Esophagus squamous epithelium (tissue), 5 donors: ENCODE measurements around the gene KLHL17. TPM values are rescaled to one million over a fixed set of nuclear protein-coding genes. Genes with fewer than 3 reads are reported as not detected.
A peak's percentile ranks its signal among the peaks of the same experiment; 100 is the strongest.

Source experiments
- DNase-seq: peaks from one replicate; lab custom pipeline; 2025; lab: John Stamatoyannopoulos, UW
- H3K27ac ChIP-seq, 4 donors: fragments of 200-600 bp; sonication (generic); one replicate each; pipeline ENCODE4 v1.5.1; 2016 to 2019; ENCODE audit warnings: mild to moderate bottlenecking in 1 of 4
- H3K27me3 ChIP-seq, 4 donors: fragments of 200-600 bp; sonication (generic); 1 replicate in 3 of 4; 2 replicates in 1 of 4; pipeline versions ENCODE4 v1.5.1 to v1.6.0; 2017 to 2021; ENCODE audit warnings: antibody characterized with exemption in 1 of 4
- H3K36me3 ChIP-seq, 3 donors: fragments of 200-600 bp; sonication (generic); one replicate each; pipeline ENCODE4 v1.5.1; 2016 to 2019
- H3K4me1 ChIP-seq, 3 donors: fragments of 200-600 bp; sonication (generic); one replicate each; pipeline ENCODE4 v1.5.1; 2017 to 2019
- H3K4me3 ChIP-seq, 4 donors: fragments of 200-600 bp; sonication (generic); 1 replicate in 3 of 4; 2 replicates in 1 of 4; pipeline ENCODE4 v1.5.1; 2016 to 2019; ENCODE audit warnings: mild to moderate bottlenecking in 2 of 4, moderate library complexity in 1 of 4
- H3K9me3 ChIP-seq, 3 donors: fragments of 200-600 bp; sonication (generic); one replicate each; pipeline ENCODE4 v1.5.1; 2016 to 2019
- POLR2A ChIP-seq, 4 donors: fragments of 450-650 bp; IDR thresholded peaks; one replicate each; pipeline ENCODE4 v1.6.1; 2017; ENCODE audit warnings: antibody characterized with exemption in 4 of 4, mild to moderate bottlenecking in 4 of 4, moderate library complexity in 3 of 4
- WGBS, 2 donors: methylation state at CpG; one replicate each; pipeline ENCODE4 v1.1.5; 2018; 5-methylcytosine and 5-hydroxymethylcytosine counted together
- intact Hi-C: fragments of 100-400 bp; cut with DNase I; formaldehyde crosslinking; loops from one replicate; pipeline ENCODE4 v1.15.0; 2022
- total RNA-seq, 4 donors: library from RNA; depleted of rRNA; stranded (reverse); fragments of >200 nt; gene quantifications; one replicate each; pipeline ENCODE4 v1.1.0, GENCODE V29; 2016
- TF ChIP-seq, protein P1 (sequence below), 6 experiments: fragments of 450-650 bp in 4 of 6; fragments of 200-600 bp in 2 of 6; sonication (generic) in 2 of 6; IDR thresholded peaks; one replicate each; pipeline ENCODE4 v1.5.1; 2016 to 2019; ENCODE audit warnings: antibody characterized with exemption in 6 of 6, mild to moderate bottlenecking in 4 of 6, moderate library complexity in 4 of 6
- donor health status: DM: yes; HTN: yes; CAD: no.

The KLHL17 gene
- total RNA-seq, 4 donors from 2014 or later = 8.7 to 13.8 (median 10.3) TPM

DNA sequence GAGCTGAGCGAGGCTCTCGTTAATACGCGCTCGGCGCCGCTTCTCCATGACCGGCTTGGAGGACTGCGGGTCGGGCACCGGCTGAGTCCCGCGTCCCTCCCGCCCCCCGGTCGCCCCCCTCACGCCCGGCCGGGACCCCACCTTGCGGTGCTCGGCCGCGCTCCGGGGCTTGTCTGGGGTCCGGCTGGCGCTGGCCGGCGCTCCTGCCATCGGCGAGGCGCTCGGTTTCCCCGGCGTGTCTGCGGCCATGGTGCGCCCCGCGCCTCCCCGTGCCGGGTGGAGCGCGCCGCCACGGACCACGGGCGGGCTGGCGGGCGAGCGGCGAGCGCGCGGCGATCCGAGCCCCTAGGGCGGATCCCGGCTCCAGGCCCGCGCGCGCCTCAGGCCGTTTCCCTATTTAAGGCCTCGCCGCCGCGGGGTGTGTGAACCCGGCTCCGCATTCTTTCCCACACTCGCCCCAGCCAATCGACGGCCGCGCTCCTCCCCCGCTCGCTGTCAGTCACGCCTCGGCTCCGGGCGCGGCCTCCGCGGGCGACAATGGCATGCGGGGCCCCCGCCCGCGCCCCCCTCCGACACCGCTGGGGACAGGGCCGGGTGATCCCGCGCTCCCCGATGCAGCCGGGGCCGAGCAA is 39.5 kb downstream of the KLHL17 start, which contains the start of gene HES4:
TSS of gene HES4 (minus strand) at position 373 of the 632 bp plus-strand sequence. CDS start at position 249, 124 bp downstream.
- WGBS, 2 donors = 0% methylated on average over 6 to 23 of the region's 95 CpGs
- H3K4me3 ChIP-seq = peak within 1 kb of the TSS; percentile 59 to 78 (median 68)
- no peaks in the 10 kb centered on the region for H3K9me3 ChIP-seq
- H3K27ac ChIP-seq = peak within 1 kb of the TSS; percentile 91 to 97 (median 94)
- TF ChIP-seq, protein P1, sequence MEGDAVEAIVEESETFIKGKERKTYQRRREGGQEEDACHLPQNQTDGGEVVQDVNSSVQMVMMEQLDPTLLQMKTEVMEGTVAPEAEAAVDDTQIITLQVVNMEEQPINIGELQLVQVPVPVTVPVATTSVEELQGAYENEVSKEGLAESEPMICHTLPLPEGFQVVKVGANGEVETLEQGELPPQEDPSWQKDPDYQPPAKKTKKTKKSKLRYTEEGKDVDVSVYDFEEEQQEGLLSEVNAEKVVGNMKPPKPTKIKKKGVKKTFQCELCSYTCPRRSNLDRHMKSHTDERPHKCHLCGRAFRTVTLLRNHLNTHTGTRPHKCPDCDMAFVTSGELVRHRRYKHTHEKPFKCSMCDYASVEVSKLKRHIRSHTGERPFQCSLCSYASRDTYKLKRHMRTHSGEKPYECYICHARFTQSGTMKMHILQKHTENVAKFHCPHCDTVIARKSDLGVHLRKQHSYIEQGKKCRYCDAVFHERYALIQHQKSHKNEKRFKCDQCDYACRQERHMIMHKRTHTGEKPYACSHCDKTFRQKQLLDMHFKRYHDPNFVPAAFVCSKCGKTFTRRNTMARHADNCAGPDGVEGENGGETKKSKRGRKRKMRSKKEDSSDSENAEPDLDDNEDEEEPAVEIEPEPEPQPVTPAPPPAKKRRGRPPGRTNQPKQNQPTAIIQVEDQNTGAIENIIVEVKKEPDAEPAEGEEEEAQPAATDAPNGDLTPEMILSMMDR (IDR thresholded peaks at IDR 0.05) = peak in 1 of 6 experiments; percentile 8
- TF ChIP-seq POLR2A (IDR thresholded peaks at IDR 0.05) = peak in 2 of 4 donors; percentile 82 to 91
- H3K4me1 ChIP-seq = peaks cover 15 to 62% (median 38%) of the 10 kb centered on the region in 3 donors
- no peaks in the 10 kb centered on the region for H3K36me3 ChIP-seq
- H3K27me3 ChIP-seq = peaks cover 0 to 96% (median 3%) of the 10 kb centered on the region in 4 donors
- intact Hi-C loops = no loop called here
- no peak for DNase-seq

DNA sequence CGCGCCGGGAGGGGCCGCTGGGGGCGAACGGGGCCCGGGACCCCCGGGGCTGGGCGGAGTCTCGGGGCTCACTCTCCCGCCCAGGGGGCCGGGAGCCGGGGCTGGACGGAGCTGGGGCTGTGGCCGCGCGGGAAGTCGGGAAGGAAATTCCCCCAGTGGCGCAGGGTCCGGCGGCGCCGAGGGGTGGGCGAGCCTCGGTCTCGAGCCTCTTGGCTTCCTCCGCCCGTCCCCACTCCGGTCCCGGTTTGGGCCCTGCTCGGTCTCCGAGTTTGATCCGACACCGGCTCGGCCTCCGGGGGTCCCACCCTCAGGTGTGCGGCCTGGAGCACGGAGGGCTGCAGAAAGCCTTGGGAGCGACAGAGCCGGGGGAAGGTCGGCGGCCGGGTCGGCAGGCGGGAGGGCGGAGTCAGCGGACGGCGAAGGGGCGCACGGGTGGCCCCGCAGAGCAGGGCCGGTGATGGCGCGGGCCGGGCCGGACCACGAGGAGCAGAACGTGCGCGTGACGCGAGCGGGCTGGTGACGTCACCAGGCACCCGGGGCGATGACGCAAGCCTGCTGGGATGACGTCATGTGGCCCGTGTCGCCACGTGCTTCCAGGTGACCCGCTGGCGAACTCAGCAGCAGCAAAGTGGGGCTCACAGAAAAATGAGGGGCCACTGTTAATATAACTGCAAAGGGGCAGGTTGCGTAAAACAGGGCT is 40.1 kb downstream of the KLHL17 start:
- H3K9me3 ChIP-seq = no peaks in the 10 kb centered on the region
- intact Hi-C loops = no loop called here
- H3K4me1 ChIP-seq = peaks cover 22 to 69% (median 38%) of the 10 kb centered on the region in 3 donors
- no peak for DNase-seq
- WGBS, 2 donors = 2 to 22% methylated on average over 1 to 23 of the region's 75 CpGs
- peak overlapping the region; percentile 59 to 78 (median 68) for H3K4me3 ChIP-seq
- H3K36me3 ChIP-seq = no peaks in the 10 kb centered on the region
- peak overlapping the region; percentile 91 to 97 (median 94) for H3K27ac ChIP-seq
- peaks cover 0 to 96% (median 3%) of the 10 kb centered on the region in 4 donors for H3K27me3 ChIP-seq
- TF ChIP-seq POLR2A (IDR thresholded peaks at IDR 0.05) = peak in 1 of 4 donors; percentile 70
- TF ChIP-seq, protein P1 (IDR thresholded peaks at IDR 0.05) = peak in 2 of 6 experiments; percentile 4 to 25

DNA sequence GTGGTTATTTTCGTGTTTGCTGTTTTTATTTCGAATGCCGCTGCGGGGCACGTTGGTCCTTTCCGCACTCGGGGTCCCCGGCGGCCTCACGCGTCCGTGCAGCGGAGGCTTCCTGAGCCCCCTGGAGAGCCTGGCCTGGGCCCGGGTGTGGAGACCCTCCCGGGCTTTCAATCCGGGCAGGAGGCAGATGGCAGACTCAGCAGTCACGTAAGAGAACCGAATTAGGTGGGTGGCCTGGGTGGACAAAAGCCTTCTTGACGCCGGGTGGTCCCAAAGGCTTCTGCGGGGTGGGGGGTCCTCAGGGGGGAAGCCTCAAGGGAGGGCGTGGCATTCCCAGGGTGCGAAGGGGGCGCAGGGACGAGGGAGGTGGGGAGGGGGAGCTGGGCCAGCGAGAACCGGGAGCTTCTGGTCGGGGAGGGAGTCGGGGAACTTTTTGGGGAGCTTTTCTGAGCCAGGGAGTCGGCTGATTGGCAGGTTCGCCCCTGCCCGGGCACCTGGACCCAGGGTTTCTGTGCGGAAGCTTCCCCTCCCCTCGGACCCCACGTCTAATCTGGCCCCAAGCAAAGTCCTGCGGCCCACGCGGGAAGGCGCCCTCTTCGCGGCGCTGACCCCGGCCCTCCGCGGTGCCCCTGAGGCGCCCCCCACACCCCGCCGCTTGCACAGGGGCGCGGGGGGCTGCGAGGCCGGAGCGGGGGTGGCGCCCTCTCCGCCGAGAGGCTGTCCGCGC is 40.8 kb downstream of the KLHL17 start:
- Histone ChIP-seq H3K36me3 (no peaks in the 10 kb centered on the region), H3K4me1 (peaks cover 28 to 71% (median 38%) of the 10 kb centered on the region in 3 donors), H3K27ac (peak overlapping the region; percentile 91 to 97 (median 94)), H3K27me3 (peaks cover 0 to 96% (median 3%) of the 10 kb centered on the region in 4 donors), H3K9me3 (no peaks in the 10 kb centered on the region), H3K4me3 (peak overlapping the region; percentile 59 to 78 (median 68))
- DNase-seq = no peak
- 0% methylated on average over 10 to 11 of the region's 58 CpGs for WGBS, 2 donors
- intact Hi-C loops = no loop called here
- TF ChIP-seq POLR2A (IDR thresholded peaks at IDR 0.05) = no peak
- TF ChIP-seq, protein P1 (IDR thresholded peaks at IDR 0.05) = no peak

DNA sequence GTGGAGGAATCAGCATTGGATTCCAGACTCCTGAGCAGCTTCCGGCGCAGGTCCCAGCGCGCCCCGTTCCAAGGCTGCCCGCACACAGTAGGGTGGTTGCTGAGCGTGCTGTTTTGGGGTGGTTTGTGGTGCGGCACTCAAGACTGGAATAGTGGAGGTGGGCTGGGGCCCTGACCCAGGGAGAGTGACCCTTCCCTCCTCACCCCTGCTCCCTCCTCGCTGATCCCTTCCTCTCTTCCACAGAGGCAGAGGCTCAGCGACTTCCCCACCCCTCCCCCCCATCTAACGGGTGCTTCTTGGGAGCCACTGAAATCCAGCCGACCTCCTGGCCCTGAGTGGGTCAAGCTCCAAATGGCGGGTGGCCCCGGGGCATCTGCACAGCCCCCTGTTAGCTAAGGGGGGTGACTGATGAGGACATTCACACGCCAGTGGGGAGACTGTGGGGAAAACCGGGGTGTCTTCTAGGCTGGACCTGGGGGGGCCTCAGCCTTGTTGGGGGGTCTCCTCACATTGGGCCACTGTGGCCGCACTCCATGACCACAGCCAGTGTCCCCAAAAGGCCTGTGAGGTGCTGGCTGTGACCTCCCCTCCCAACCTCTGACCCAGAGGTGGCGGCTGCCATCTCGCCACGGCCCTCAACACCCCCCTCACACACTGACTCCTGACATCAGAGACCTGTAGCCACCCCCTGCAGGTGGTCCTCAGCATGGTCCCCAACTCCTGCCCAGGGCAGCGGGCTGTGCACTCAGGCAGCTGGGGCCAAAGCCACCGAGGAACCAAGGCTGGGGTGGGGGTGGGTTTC is 43.4 kb downstream of the KLHL17 start:
- Histone ChIP-seq H3K27ac (no peak overlapping the region), H3K4me3 (no peak overlapping the region), H3K4me1 (peaks cover 31 to 67% (median 37%) of the 10 kb centered on the region in 3 donors), H3K27me3 (peaks cover 0 to 85% (median 0%) of the 10 kb centered on the region in 4 donors), H3K9me3 (no peaks in the 10 kb centered on the region), H3K36me3 (no peaks in the 10 kb centered on the region)
- DNase-seq = no peak
- 88% methylated on average over 10 of the region's 22 CpGs; no CpG with 5 or more reads in 1 of the 2 donors for WGBS, 2 donors
- intact Hi-C loops = no loop called here
- no peak for TF ChIP-seq POLR2A (IDR thresholded peaks at IDR 0.05)
- TF ChIP-seq, protein P1 (IDR thresholded peaks at IDR 0.05) = no peak
